PC-3 (cell line): ENCODE measurements around the gene RMDN2.

Experiments used
- EZH2 ChIP-seq: fragments of 300-600 bp; sonication (generic); IDR thresholded peaks from one replicate; pipeline ENCODE4 v1.6.1; 2017; ENCODE audit warnings: antibody characterized with exemption, mild to moderate bottlenecking, low read length; ENCODE audit not compliant: unreplicated experiment
- TF ChIP-seq, protein P1 (sequence below): fragments of 300-600 bp; sonication (generic); conservative IDR thresholded peaks from 2 replicates; pipeline ENCODE4 v1.5.1; 2017; ENCODE audit warnings: antibody characterized with exemption, low read depth, mild to moderate bottlenecking, low read length

DNA sequence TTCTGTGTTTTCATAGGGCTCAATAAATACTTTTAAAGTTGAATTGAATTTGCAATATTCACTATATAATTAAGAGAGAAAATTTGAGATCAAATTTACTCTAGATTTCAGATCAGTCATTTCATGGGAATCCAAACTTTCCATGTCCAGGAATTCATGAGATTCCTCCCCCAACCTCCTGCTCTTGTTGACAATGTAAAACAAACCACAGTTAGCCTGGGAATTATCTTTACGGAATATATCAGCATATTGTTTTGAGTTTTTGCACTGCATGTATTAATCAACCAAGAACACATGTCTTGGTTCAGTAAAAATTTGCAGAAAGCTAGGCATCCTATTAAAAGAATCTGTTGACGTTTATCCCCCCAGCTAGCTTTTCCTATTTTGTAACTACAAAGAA lies 108.6 kb downstream of the RMDN2 start:
- TF ChIP-seq, protein P1, sequence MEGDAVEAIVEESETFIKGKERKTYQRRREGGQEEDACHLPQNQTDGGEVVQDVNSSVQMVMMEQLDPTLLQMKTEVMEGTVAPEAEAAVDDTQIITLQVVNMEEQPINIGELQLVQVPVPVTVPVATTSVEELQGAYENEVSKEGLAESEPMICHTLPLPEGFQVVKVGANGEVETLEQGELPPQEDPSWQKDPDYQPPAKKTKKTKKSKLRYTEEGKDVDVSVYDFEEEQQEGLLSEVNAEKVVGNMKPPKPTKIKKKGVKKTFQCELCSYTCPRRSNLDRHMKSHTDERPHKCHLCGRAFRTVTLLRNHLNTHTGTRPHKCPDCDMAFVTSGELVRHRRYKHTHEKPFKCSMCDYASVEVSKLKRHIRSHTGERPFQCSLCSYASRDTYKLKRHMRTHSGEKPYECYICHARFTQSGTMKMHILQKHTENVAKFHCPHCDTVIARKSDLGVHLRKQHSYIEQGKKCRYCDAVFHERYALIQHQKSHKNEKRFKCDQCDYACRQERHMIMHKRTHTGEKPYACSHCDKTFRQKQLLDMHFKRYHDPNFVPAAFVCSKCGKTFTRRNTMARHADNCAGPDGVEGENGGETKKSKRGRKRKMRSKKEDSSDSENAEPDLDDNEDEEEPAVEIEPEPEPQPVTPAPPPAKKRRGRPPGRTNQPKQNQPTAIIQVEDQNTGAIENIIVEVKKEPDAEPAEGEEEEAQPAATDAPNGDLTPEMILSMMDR, result no peak
- TF ChIP-seq EZH2, result no peak
